GM13977 (cell line): ENCODE results near the gene SNX27.

Source experiments
- DNase-seq: peaks from one replicate; pipeline ENCODE4 v3.0.0; 2012; ENCODE audit warnings: low spot score
- CTCF ChIP-seq: IDR thresholded peaks from 2 replicates; pipeline ENCODE4 v1.5.1; 2012; ENCODE audit warnings: mild to moderate bottlenecking, control low read depth; ENCODE audit not compliant: insufficient read depth; ENCODE audit errors: extremely low read depth, missing control alignments
- in situ Hi-C: fragments of 300-500 bp; cut with MboI; formaldehyde crosslinking; loops from one replicate; pipeline ENCODE4 v1.12.0; 2022; ENCODE audit warnings: low sequenced_read_pairs, low pct_unique_long_range_greater_than_20kb, mixed read lengths, inconsistent platforms; ENCODE audit not compliant: unreplicated experiment

The SNX27 gene

GRCh38 chr1:151583796-151584195, 28.1 kb upstream of the SNX27 start:
- no peak for TF ChIP-seq CTCF
- in situ Hi-C loops: no loop called here
- DNase-seq: no peak

GRCh38 chr1:151584278-151584677, 27.6 kb upstream of the SNX27 start:
- no peak for TF ChIP-seq CTCF
- no peak for DNase-seq
- in situ Hi-C loops: no loop called here

- no peak for DNase-seq
- in situ Hi-C loops: no loop called here
- no peak for TF ChIP-seq CTCF
Measured at GRCh38 chr1:151584780-151585179, 27.1 kb upstream of the SNX27 start.

GRCh38 chr1:151585622-151586021, 26.2 kb upstream of the SNX27 start:
- no peak for DNase-seq
- in situ Hi-C loops: no loop called here
- TF ChIP-seq CTCF: no peak

GRCh38 chr1:151590961-151591360, 20.9 kb upstream of the SNX27 start:
- in situ Hi-C loops: loop anchor here (10.0 kb wide), 1 partner anchor 144 kb away; no protein-coding TSS in a partner anchor
- TF ChIP-seq CTCF: no peak
- DNase-seq: no peak

GRCh38 chr1:151593730-151594129, 18.1 kb upstream of the SNX27 start:
- in situ Hi-C loops: loop anchor here (10.0 kb wide), 1 partner anchor 141 kb away; no protein-coding TSS in a partner anchor
- TF ChIP-seq CTCF: no peak
- DNase-seq: no peak

GRCh38 chr1:151594143-151594625, 17.7 kb upstream of the SNX27 start:
- in situ Hi-C loops: loop anchor here (10.0 kb wide), 1 partner anchor 141 kb away; no protein-coding TSS in a partner anchor

More at GRCh38 chr1:151594143-151594625, 17.7 kb upstream of the SNX27 start:
- DNase-seq: peak; percentile 88
- TF ChIP-seq CTCF: peak; percentile 97
